ENCODE measurements around the gene NOC2L. TPM values are rescaled to one million over a fixed set of nuclear protein-coding genes. Genes with fewer than 3 reads are reported as not detected.

The NOC2L gene
- total and polyA plus RNA-seq, 2 donors (not counting 3 experiments of a cell fraction or from before 2014, with no cell fraction given) = 55.3 to 87.9 TPM

DNA sequence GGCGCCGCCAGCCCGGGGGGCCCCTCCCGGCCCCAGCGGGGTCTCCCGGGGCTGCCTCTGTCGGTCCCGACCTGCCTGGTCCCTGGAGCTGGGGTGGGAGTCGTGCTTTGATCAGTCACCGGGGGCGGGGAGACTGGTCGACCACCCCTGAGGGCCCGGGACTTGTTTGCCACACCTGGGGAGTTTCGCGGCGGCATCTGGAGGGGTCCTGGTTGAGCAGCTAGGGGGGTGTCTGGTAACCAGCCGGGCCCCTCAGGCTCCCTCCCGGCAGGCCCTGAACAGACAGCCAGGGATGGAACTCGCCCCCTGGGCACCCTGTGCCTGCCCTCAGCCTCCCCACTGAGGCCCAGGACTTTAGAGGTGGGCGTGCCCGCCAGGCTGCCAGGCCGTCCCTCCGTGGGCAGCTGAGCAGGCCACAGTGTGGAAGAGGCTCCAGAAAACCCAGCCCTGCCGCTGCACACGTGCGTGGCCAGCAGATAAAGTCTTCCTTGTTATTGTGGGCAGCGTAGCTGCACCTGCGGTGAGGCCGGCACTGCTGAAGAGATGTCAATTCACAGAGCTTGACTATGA, 48.7 kb downstream of the NOC2L start:
- Histone ChIP-seq H3K79me2 (ENCODE audit: control insufficient read depth, insufficient read depth, low read length) (no peaks in the 10 kb centered on the region), H4K20me1 (replicated peaks; ENCODE audit: control insufficient read depth, extremely low read depth, insufficient read depth, low read length) (no peaks in the 10 kb centered on the region), H3K9ac (replicated peaks; ENCODE audit: extremely low read depth, insufficient read depth, low read length) (no peak overlapping the region), H3K4me2 (ENCODE audit: insufficient read depth, low read length) (no peak overlapping the region), H3K9me1 (replicated peaks; ENCODE audit: control insufficient read depth, extremely low read depth, insufficient read depth, low read length) (no peaks in the 10 kb centered on the region), H3K27ac (ENCODE audit: insufficient read depth, low read depth, low read length) (no peak overlapping the region), H3K4me1 (ENCODE audit: control insufficient read depth, extremely low read depth, insufficient read depth, low read length) (no peaks in the 10 kb centered on the region), H3K27me3 (ENCODE audit: control insufficient read depth in 2 of 2, insufficient read depth in 2 of 2, low read length in 2 of 2) (peaks cover 0 to 1% of the 10 kb centered on the region in 2 experiments), H3K9me3 (replicated peaks; ENCODE audit: control insufficient read depth, insufficient read depth, low read length) (no peaks in the 10 kb centered on the region), H3K36me3 (ENCODE audit: control insufficient read depth in 2 of 2, extremely low read depth in 1 of 2, insufficient read depth in 2 of 2, low read length in 2 of 2) (no peaks in the 10 kb centered on the region), H2AFZ (ENCODE audit: low read depth, low read length) (no peak overlapping the region), H3K4me3 (replicated peaks in 1 of 3; ENCODE audit: insufficient read depth in 1 of 3, low read depth in 1 of 3, low read length in 3 of 3) (no peak overlapping the region)
- POLR2A ChIA-PET = no interaction called here
- intact Hi-C loops (cut with micrococcal nuclease) = no loop called here
- FAIRE-seq (no peak), DNase-seq (ENCODE audit: low read depth, low spot score) (no peak)
- TF ChIP-seq MYC (IDR thresholded peaks at IDR 0.05; ENCODE audit: low read depth, low read length) (no peak), EZH2 (IDR thresholded peaks at IDR 0.05; ENCODE audit: borderline replicate concordance, low read depth, low read length, severe bottlenecking) (no peak), POLR2A (IDR thresholded peaks at IDR 0.05; ENCODE audit: low read depth, low read length) (no peak), GATA2 (IDR thresholded peaks at IDR 0.05; ENCODE audit: insufficient read depth, insufficient read length, low read depth, low read length) (no peak), JUN (IDR thresholded peaks at IDR 0.05; ENCODE audit: borderline replicate concordance, insufficient read depth, insufficient read length, low read depth) (no peak), FOS (IDR thresholded peaks at IDR 0.05; ENCODE audit: borderline replicate concordance, insufficient read depth, low read length) (no peak), POLR2AphosphoS5 (IDR thresholded peaks at IDR 0.05; ENCODE audit: insufficient read depth, low read depth, low read length) (no peak)
- TF ChIP-seq, protein P1, sequence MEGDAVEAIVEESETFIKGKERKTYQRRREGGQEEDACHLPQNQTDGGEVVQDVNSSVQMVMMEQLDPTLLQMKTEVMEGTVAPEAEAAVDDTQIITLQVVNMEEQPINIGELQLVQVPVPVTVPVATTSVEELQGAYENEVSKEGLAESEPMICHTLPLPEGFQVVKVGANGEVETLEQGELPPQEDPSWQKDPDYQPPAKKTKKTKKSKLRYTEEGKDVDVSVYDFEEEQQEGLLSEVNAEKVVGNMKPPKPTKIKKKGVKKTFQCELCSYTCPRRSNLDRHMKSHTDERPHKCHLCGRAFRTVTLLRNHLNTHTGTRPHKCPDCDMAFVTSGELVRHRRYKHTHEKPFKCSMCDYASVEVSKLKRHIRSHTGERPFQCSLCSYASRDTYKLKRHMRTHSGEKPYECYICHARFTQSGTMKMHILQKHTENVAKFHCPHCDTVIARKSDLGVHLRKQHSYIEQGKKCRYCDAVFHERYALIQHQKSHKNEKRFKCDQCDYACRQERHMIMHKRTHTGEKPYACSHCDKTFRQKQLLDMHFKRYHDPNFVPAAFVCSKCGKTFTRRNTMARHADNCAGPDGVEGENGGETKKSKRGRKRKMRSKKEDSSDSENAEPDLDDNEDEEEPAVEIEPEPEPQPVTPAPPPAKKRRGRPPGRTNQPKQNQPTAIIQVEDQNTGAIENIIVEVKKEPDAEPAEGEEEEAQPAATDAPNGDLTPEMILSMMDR (IDR thresholded peaks at IDR 0.05; ENCODE audit: extremely low read depth in 1 of 2, insufficient read depth in 1 of 2, low read depth in 1 of 2, low read length in 2 of 2) = no peak
- TF ChIP-seq, protein P2, sequence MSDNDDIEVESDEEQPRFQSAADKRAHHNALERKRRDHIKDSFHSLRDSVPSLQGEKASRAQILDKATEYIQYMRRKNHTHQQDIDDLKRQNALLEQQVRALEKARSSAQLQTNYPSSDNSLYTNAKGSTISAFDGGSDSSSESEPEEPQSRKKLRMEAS (IDR thresholded peaks at IDR 0.05; ENCODE audit: insufficient read depth, insufficient read length) = no peak
- CTCF ChIA-PET = no interaction called here
- dilution Hi-C loops (cut with MboI; ENCODE audit: extremely low pct_ligation_motif_present, low sequenced_read_pairs) = no loop called here
- no TSS peak for BruUV-seq (replicated peaks)

Data from endothelial cell of umbilical vein (primary cell).